ENCODE results near the gene ARHGAP31. TPM values are rescaled to one million over a fixed set of nuclear protein-coding genes. Genes with fewer than 3 reads are reported as not detected.

The ARHGAP31 gene
- total and polyA plus RNA-seq, 10 donors, result 2.0 to 38.0 (median 25.3) TPM

DNA sequence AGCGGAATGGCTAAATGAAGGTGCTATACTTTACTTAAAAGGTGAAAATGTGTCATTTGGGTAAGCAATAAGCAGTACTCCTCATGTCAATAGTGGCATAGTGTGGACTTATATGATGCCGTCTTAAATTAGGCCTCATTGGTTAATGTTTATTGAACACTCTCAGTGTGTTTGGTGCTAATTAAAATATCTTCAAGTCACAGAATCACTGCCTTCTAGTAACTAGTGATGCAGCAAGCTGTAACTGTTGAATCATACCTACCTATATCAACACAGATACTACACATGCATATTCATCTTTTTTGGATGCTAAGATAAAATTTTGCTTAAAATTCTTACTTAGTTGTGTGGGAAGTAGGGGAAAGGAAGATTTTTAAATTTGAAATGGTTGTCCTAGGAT, 30.7 kb downstream of the ARHGAP31 start:
- no peak for DNase-seq
- no peaks in the 10 kb centered on the region for H3K36me3 ChIP-seq
- no peak for TF ChIP-seq POLR2AphosphoS5 (IDR thresholded peaks at IDR 0.05)
- TF ChIP-seq, protein P1, sequence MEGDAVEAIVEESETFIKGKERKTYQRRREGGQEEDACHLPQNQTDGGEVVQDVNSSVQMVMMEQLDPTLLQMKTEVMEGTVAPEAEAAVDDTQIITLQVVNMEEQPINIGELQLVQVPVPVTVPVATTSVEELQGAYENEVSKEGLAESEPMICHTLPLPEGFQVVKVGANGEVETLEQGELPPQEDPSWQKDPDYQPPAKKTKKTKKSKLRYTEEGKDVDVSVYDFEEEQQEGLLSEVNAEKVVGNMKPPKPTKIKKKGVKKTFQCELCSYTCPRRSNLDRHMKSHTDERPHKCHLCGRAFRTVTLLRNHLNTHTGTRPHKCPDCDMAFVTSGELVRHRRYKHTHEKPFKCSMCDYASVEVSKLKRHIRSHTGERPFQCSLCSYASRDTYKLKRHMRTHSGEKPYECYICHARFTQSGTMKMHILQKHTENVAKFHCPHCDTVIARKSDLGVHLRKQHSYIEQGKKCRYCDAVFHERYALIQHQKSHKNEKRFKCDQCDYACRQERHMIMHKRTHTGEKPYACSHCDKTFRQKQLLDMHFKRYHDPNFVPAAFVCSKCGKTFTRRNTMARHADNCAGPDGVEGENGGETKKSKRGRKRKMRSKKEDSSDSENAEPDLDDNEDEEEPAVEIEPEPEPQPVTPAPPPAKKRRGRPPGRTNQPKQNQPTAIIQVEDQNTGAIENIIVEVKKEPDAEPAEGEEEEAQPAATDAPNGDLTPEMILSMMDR (IDR thresholded peaks at IDR 0.05 in 8 of 11, conservative IDR thresholded peaks at IDR 0.05 in 3 of 11), result no peak
- no peak for TF ChIP-seq POLR2A (IDR thresholded peaks at IDR 0.05)
- H3K27ac ChIP-seq, result no peak overlapping the region
- H3K9me3 ChIP-seq, result no peaks in the 10 kb centered on the region
- 74 to 82% (median 78%) methylated on average over 2 of the region's 2 CpGs for WGBS, 5 donors
- H3K4me1 ChIP-seq, result peaks cover 8 to 48% (median 31%) of the 10 kb centered on the region in 6 donors
- no peak overlapping the region for H3K4me3 ChIP-seq
- H3K27me3 ChIP-seq (replicated peaks in 1 of 7), result no peaks in the 10 kb centered on the region
- intact Hi-C loops (cut with DNase I; ENCODE audit: low total_unique reads), result no loop called here

DNA sequence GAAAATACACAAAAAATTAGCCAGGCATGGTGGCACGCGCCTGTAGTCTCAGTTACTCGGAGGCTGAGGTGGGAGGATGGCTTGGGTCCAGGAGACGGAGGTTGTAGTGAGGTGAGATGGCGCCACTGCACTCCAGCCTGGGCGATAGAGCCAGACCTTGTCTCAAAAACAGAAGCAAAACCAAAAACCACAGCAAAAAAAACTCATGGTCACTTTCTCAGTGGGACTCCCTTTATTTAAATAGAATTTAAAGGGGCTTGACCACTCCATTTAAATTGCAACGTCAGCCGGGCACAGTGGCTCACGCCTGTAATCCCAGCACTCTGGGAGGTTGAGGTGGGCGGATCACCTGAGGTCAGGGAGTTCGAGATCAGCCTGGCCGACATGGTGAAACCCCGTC, 32.8 kb downstream of the ARHGAP31 start:
- Histone ChIP-seq H3K27me3 (replicated peaks in 1 of 7) (no peaks in the 10 kb centered on the region), H3K27ac (no peak overlapping the region), H3K9me3 (no peaks in the 10 kb centered on the region), H3K36me3 (no peaks in the 10 kb centered on the region), H3K4me1 (peaks cover 8 to 43% (median 29%) of the 10 kb centered on the region in 6 donors), H3K4me3 (no peak overlapping the region)
- 73 to 95% (median 83%) methylated on average over 13 of the region's 13 CpGs for whole genome bisulfite sequencing, 5 donors
- no peak for DNase-seq
- TF ChIP-seq POLR2A (IDR thresholded peaks at IDR 0.05), result no peak
- TF ChIP-seq, protein P1 (IDR thresholded peaks at IDR 0.05 in 8 of 11, conservative IDR thresholded peaks at IDR 0.05 in 3 of 11), result no peak
- no peak for TF ChIP-seq POLR2AphosphoS5 (IDR thresholded peaks at IDR 0.05)
- intact Hi-C loops (cut with DNase I; ENCODE audit: low total_unique reads), result no loop called here

DNA sequence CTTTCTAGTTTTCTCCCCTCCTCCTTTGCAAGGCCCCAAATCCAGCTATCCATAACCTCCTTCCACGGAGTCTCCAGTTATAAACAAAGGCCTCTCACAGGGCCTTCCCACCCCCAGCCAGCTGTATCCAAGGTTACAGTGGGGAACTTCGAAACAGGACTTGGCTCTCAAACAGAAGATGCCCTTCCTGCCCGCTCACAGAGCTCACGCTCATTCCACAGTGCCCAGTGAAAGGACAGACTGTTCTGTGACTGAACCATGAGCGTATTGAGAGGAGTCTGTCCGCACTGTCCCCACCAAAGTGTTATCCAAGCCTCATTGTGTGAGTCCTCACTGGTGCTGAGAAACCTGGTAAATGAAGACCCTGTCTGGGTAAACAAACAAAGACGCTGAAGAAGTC, 35.4 kb downstream of the ARHGAP31 start:
- WGBS, 5 donors, result 69 to 89% (median 88%) methylated on average over 7 of the region's 7 CpGs
- TF ChIP-seq POLR2A (IDR thresholded peaks at IDR 0.05), result no peak
- no peak for TF ChIP-seq POLR2AphosphoS5 (IDR thresholded peaks at IDR 0.05)
- TF ChIP-seq, protein P1 (IDR thresholded peaks at IDR 0.05 in 8 of 11, conservative IDR thresholded peaks at IDR 0.05 in 3 of 11), result no peak

DNA sequence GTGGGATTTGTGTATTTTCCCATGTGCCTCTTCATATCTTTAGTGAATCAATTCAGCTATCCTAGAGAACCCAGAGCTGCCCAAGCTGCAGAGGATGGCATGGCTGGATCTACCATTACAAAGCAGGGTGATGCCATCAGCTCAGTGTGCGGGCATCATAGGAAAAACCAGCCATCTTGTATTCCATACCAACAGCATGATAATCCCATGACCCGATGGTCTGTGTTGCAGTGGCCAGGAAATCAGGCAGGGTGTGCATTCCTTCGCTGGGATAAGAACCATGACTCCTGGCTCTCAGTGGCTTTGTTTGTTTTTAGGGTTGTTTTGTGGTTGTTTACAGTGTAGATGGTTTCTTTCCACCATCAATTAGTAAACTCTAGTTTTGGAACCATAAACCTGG, 36.0 kb downstream of the ARHGAP31 start:
- Histone ChIP-seq H3K9me3 (no peaks in the 10 kb centered on the region), H3K36me3 (no peaks in the 10 kb centered on the region), H3K4me1 (peaks cover 4 to 38% (median 21%) of the 10 kb centered on the region in 6 donors), H3K27me3 (replicated peaks in 1 of 7) (no peaks in the 10 kb centered on the region), H3K4me3 (no peak overlapping the region), H3K27ac (no peak overlapping the region)
- TF ChIP-seq POLR2A (IDR thresholded peaks at IDR 0.05), result no peak
- no peak for DNase-seq
- intact Hi-C loops (cut with DNase I; ENCODE audit: low total_unique reads), result no loop called here
- 92 to 100% (median 93%) methylated on average over 3 of the region's 3 CpGs for WGBS, 5 donors

More for the DNA sequence above, 35.4 kb downstream of the ARHGAP31 start:
- H3K27me3 ChIP-seq (replicated peaks in 1 of 7), result no peaks in the 10 kb centered on the region
- no peak for DNase-seq
- intact Hi-C loops (cut with DNase I; ENCODE audit: low total_unique reads), result no loop called here
- H3K27ac ChIP-seq, result no peak overlapping the region
- no peak overlapping the region for H3K4me3 ChIP-seq
- H3K4me1 ChIP-seq, result peaks cover 4 to 38% (median 22%) of the 10 kb centered on the region in 6 donors
- H3K36me3 ChIP-seq, result no peaks in the 10 kb centered on the region
- H3K9me3 ChIP-seq, result no peaks in the 10 kb centered on the region

DNA sequence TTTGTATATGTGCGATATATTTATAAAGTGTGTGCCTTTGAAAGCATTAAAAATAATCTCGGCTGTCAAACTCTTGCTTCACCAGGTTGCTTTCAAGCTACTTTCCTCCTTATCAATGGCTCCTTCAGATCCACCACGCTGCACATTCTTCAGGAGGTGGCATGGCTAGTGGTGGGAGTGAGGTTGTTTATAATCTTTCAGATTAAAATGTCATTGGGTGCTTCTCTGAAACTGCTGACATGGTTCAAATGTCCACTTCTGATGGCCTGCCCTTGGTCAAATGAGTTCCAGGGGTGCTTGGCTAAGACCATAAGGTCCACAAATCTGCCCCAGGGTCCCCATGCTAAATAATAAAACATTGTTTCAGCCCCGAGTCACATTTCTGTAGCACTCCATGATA, 36.7 kb downstream of the ARHGAP31 start:
- H3K27me3 ChIP-seq (replicated peaks in 1 of 7), result no peaks in the 10 kb centered on the region
- H3K4me3 ChIP-seq, result no peak overlapping the region
- TF ChIP-seq POLR2AphosphoS5 (IDR thresholded peaks at IDR 0.05) (no peak), POLR2A (IDR thresholded peaks at IDR 0.05) (no peak)
- TF ChIP-seq, protein P1 (IDR thresholded peaks at IDR 0.05 in 8 of 11, conservative IDR thresholded peaks at IDR 0.05 in 3 of 11), result no peak
- intact Hi-C loops (cut with DNase I; ENCODE audit: low total_unique reads), result no loop called here
- no peak overlapping the region for H3K27ac ChIP-seq
- no peak for DNase-seq
- H3K9me3 ChIP-seq, result no peaks in the 10 kb centered on the region
- 94 to 99% (median 97%) methylated on average over 4 of the region's 4 CpGs for WGBS, 5 donors
- H3K36me3 ChIP-seq, result no peaks in the 10 kb centered on the region
- peaks cover 4 to 38% (median 21%) of the 10 kb centered on the region in 6 donors for H3K4me1 ChIP-seq
